ENCODE measurements around the gene PDE8B. TPM values are rescaled to one million over a fixed set of nuclear protein-coding genes. Genes with fewer than 3 reads are reported as not detected.

The PDE8B gene
- total RNA-seq, 1 experiment from 2014 or later: 1.9 TPM

DNA sequence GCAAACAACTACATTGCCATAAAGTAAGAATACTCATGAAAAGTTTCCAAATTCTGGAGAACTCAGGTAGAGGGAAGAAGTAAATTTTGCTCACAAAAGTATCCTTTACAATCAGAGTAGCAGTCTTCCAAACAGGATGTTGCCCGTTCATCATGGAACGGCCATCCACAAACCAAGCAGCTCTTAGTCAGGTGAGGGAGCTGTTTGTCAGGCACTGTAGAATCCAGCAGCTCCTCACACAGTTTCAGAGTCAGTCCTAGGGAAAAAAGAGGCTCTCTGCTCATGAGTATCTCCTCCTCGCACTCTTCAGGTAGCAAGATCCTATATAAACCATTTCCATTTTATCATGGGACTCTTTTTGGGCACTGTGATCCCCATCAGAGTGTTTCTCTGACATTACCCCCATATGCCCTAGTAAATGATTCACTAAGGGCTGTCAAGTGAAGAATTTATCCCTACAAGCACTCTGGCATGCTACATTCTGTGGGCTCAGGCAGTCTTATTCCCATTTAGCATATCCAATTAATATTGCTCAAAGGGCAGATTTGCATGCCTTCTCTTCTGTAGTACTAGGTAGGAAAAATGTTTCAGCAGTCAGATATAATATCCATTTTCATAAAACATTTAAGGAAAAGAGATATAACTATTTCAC is 183.7 kb downstream of the PDE8B start:
- no peak for DNase-seq (ENCODE audit: extremely low read depth, low read depth)

DNA sequence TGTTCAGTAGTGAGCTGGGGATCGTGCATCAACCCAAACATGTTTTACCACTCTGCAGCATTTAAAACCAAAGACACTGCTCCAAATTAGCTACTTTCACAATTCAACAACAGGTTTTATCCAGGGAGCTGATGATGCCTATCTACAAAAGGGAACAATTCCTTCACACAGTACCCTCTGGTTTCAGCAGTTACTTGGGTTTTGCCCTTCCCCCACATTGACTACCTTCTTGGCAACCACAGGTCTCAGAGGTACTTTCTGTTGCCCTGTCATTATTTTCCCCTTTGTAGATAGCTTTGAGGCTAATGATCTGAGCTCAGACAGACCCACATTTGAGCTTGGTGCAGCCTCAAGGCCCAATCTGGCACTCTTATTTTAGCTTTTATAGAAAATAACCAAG is 185.5 kb downstream of the PDE8B start:
- no peak for DNase-seq (ENCODE audit: extremely low read depth, low read depth)

DNA sequence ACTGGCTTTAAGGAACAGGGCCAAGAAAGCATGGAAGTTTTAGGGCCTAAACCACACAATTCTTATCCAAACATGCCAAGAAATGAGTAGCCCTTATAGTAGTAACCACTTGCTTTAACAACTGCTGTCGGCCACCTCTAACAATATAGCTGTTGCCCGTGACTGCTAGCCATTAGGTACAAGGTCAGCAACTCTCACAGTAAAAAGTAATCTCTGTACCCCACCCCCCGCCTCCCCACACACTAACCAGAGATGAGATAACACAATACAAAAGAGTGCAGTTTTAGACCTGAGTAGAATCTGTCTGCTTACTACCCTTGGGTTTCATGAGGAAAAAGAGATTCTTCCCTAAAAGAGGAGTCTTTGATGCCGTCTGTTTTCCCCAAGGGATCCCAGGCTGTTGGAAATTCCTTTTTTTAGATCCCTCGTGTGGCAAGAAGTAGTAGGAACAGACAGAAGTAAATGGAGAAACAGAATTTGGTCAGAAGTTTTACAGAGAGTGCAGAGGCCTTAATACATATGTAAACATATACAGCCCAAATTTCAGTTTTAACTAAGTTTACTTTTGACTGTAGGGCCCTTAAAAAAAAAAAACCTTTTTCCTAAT is 187.3 kb downstream of the PDE8B start:
- DNase-seq (ENCODE audit: extremely low read depth, low read depth): no peak

DNA sequence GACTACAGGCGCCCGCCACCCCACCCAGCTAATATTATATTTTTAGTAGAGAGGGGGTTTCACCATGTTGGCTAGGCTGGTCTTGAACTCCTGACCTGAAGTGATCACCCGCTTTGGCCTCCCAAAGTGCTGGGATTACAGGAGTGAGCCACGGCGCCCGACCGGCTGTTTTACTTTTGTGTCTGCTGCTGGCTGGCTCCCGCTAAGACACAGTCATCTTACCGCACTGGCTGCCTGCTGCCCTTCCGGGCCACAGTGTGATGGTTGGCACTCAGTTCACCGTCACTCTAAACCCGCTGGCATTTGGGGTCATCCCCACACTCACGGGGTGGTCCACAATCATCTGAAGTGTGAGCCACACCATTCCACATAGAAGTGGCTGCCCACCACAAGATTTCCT is 188.0 kb downstream of the PDE8B start:
- DNase-seq (ENCODE audit: extremely low read depth, low read depth): no peak

DNA sequence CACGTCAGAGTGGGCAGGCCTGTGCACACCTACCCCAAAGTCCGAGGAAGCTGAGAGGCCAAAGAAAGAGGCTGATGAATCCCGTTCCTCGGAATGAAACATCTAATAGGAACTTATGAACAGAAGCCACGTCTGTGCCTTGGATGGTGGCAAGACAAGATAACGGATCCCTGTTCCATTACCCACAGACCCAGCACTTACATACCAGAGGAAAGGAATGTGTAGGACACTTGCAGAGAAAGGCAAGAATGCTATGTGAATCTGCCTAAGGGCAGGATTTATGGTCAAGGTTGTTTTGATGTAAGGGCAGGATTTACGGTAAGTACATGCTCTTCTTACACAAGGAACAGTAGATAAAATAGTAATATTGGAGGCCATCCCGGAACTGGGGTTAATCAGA is 188.4 kb downstream of the PDE8B start:
- no peak for DNase-seq (ENCODE audit: extremely low read depth, low read depth)

DNA sequence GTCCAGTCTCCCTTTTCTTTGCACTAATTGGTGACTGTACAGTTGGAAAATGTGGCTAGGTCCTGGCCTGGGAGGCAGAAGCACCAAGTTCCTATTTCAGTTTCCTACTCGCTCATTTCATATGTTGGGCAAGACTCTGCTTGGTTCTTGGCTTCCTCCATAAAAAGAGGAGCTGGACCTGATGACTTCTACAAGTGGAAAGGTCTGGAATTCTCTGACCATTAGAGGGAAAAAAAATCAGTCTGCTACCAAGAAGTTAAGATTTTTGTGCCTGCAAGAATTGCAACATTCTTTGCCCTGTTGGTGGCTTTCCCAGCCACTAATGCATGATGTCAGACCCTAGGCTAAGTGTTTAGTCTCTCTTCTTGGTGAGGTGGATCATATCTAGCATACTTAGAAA is 190.2 kb downstream of the PDE8B start:
- no peak for DNase-seq (ENCODE audit: extremely low read depth, low read depth)

DNA sequence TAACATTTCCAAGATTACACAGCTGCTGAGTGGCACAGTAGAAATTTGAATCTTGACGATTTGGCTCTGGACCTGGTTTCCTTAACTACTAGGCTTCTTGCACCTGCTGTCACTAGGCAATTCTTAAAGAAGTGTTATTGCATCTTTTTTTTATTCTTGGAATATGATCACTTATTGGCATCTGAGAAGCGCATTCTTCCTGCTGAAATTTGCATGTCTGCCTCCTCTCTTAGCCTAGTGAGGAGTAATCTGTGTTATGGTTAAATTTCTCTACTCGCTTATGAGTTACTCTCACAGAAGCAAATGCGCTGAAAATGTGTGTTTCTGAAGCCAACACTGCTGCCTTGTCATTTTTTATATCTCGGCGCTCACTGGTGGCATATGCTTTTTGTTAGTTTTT is 192.3 kb downstream of the PDE8B start:
- DNase-seq (ENCODE audit: extremely low read depth, low read depth): no peak

DNA sequence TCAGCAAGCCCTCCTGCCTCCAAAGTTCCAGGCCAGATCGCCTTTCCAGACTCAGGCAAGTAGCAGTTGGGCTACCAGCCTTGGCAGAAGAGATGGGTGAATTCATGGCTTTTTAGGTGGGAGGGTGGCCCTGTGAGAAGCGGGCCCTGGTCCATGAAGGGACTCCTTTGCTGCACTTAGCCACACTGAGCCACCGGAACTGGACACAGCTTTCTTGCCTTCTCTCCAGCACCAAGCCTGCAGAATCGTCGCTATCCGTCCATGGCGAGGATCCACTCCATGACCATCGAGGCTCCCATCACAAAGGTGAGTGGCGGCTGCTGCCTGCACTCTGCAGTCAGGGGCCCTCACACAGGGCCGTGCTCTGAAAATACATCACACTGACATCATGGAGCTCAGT is 196.7 kb downstream of the PDE8B start:
- DNase-seq (ENCODE audit: extremely low read depth, low read depth): no peak

DNA sequence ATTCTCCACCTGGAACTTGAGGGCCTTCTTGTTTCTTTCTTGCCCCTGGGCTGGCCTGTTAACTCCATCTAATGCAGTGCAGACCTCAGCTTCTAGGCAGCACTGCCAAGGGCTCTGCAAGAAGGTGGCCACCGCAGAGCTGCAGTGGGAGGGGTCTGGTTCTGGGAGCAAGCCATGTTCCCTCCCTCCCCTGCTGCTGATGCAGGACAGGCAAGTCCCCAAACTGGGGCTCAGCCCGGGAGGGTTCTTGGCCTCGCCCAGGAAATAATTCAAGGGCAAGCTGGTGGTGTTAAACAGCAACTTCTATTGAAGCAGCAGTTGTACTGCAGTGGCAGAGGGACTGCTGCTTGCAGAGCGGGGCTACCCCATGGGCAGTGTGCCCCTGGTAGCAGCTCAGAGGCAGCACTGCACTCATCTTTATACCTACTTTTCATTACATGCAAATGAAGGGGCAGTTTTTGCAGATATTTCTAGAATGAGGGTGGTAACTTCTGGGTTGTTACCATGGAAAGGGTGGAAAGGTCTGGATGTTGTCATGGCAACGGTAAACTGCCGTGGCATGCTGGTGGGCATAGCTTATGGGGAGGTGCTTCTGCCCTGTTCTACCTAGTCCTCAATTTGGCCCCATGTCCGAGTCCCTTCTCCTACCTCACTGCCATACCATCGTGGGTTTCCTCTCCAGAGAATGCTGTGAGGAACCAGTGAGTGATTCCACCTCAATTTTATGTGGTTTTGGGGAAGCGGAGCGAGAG is 199.6 kb downstream of the PDE8B start:
- no peak for DNase-seq (ENCODE audit: extremely low read depth, low read depth)

DNA sequence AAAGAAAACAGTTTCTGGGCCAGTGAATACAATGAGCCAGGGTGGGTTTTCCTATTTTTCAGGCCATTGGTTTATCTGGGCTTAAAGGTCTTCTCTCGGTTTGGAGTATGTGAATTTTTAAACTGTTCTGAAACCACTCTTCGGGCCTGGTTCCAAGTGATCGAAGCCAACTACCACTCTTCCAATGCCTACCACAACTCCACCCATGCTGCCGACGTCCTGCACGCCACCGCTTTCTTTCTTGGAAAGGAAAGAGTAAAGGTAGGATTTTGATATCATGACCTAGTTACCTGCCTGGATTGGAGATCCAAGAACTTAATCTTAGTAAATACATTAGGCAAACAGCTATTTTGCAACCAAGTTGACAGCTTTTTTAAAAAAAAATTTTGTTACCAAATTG is 202.6 kb downstream of the PDE8B start:
- DNase-seq (ENCODE audit: extremely low read depth, low read depth): no peak

DNA sequence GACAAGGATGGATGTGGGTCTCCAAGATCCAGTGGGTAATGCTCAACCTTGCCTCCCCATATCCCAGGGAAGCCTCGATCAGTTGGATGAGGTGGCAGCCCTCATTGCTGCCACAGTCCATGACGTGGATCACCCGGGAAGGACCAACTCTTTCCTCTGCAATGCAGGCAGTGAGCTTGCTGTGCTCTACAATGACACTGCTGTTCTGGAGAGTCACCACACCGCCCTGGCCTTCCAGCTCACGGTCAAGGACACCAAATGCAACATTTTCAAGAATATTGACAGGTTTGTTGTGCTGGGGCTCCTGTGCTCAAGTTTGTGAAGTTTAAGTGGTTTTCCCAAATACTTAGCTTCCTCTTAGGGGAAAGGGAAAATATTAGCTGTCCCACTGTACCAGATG is 207.7 kb downstream of the PDE8B start:
- no peak for DNase-seq (ENCODE audit: extremely low read depth, low read depth)

DNA sequence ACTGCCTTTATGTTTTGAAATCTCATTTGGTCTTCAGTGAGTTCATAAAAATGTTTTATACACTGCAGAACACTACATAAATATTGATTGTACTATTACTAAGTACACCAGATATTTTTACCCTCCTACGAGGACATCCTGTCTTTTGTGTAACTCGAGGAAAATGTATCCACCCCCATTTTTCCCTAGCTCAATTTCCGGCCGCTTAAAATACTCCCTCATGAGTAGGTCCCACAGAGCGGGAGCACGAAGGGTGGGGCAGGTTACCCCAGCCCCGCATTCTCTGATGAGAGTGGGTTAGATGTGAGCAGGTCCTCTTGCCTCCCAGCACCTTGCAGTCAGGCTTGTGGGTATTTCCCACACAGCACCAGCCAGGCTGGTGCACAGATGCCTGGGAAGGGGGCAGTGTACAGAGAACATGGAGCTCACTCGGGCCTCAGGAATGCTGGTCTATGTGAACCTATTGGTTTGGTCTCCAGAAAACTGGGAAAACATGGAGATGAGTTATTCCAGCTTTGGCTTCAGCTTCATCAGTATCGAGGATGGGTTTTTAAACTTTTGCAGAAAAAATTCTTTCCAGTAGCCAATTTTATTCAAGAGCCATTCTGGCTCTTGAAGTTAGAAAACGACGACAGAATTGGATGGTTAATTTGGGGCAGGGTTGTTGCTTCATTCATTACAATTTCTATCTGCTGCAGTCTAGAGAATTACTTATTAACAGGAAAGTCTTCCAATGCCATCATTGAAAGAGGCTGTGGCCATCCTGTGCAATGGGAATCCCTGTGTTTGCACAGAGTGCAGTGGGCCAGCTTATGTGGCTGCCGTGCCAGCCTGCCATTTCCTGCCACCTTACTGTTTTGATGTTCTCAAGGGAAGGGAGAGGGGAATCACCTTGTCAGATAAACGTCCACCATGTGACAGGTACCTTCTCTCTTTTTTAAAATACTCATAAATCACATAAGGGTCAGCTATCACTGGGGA is 208.4 kb downstream of the PDE8B start:
- no peak for DNase-seq (ENCODE audit: extremely low read depth, low read depth)

DNA sequence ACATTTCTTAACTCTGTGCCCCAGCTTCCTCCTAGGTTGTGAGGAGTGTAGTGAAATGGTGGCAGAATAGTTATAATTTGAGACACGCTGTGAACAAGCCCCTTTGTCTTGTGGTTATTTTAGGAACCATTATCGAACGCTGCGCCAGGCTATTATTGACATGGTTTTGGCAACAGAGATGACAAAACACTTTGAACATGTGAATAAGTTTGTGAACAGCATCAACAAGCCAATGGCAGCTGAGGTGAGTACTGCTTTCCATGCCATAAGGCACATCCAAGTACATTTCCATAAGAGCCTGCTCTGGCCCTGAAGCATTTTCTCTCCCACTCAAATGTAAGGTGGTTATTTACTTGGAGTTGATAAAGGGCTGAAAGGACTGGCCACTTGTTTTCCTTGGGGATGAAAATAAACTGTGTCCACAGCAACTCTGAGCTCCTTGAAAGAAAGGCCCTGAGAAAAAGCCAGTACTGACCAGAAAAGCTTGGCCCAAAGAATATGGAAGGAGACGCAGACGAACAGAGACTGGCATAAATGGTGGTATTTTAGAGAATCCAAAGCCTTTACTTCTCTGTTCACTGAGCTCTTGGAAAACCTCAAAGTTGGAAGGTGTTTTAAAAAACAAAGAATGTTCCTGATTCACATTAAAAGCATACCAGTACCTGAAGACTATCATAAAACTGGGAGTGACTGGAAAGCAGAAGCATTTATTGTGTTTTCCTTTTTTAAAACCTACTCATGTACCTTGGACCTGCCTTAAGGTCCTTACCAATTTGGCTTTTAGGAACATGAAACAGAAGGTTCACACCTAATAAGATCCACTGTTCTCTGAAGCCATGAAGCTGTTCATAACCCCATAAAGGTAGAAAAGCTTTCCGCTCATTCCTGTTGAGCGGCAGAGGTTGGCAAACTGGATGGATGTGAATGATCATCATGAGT is 209.4 kb downstream of the PDE8B start:
- DNase-seq (ENCODE audit: extremely low read depth, low read depth): no peak

DNA sequence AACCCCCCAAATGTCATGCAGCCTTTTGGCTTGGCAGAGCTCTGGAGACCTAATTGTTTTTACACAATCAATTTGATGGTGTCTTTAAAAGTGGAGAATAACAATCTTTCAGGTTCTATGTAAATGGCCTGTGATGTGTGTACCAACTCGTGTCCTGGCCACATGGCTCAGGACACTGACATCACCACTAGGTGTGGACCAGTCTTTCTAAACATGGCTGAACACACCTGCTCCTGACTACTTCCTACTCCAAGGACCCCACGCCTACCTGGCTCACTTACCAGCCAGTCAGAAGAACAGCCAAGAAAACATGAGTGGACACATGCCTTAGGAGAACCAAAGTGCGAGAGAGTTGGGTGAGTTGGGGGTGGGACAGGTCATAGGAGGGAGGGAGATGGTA is 210.5 kb downstream of the PDE8B start:
- no peak for DNase-seq (ENCODE audit: extremely low read depth, low read depth)

DNA sequence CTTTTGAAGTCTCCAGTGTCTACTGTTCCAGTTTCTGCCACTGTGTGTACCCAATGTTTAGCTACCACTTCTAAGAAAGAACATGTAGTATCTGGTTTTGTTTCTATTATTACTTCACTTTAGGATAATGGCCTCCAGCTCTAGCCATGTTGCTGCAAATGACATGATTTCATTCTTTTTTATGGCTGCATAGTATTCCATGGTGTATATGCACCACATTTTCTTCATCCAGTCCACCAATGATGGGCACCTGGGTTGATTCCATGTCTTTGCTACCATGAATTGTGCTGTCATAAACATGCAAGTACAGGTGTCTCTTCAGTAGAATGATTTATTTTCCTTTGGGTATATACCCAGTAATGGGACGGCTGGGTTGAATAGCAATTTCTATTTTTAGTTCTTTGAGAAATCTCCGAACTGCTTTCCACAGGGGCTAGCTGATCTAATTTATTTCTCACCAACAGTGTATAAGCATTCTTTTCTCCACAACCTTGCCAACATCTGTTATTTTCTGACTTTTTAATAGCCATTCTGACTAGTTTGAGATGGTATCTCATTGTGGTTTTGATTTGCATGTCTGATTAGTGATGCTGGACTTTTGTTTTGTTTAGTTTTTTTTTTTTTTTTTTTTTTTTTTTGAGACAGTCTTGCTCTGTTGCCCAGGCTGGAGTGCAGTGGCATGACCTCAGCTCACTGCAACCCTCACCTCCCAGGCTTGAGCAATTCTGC is 212.7 kb downstream of the PDE8B start:
- DNase-seq (ENCODE audit: extremely low read depth, low read depth): no peak

DNA sequence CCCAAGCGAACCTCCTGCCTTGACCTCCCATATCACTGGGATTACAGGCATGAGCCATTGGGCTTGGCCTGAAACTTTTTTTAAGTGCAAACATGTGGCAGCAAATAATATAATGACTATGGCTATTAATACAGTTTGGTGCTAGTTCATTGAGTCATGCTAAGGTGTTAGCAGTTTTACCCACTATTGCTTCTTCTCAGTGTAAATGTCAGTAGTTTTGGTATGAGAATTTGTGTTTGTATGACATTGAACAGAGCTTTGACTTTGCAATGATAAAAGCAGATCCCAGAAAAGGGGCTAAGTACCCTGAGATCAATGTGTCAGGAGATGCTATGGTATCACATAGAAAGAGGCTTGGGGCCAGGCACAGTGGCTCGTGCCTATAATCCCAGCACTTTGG is 214.4 kb downstream of the PDE8B start:
- DNase-seq (ENCODE audit: extremely low read depth, low read depth): no peak

DNA sequence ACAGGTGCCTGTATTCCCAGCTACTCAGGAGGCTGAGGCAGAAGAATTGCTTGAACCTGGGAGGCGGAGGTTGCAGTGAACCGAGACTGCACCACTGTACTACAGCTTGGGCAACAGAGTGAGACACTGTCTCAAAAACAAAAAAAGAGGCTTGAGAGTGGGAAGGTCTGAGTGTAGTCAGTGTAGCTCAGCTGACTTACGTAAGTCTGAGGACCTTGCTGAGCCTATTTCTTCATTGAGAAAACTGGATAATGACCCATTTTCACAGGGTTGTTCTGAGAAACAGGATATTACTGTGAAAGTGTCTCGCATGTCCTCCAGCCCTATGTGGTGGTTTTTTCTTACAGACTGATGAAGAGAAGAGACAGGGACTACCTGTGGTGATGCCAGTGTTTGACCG is 214.9 kb downstream of the PDE8B start:
- DNase-seq (ENCODE audit: extremely low read depth, low read depth): no peak

DNA sequence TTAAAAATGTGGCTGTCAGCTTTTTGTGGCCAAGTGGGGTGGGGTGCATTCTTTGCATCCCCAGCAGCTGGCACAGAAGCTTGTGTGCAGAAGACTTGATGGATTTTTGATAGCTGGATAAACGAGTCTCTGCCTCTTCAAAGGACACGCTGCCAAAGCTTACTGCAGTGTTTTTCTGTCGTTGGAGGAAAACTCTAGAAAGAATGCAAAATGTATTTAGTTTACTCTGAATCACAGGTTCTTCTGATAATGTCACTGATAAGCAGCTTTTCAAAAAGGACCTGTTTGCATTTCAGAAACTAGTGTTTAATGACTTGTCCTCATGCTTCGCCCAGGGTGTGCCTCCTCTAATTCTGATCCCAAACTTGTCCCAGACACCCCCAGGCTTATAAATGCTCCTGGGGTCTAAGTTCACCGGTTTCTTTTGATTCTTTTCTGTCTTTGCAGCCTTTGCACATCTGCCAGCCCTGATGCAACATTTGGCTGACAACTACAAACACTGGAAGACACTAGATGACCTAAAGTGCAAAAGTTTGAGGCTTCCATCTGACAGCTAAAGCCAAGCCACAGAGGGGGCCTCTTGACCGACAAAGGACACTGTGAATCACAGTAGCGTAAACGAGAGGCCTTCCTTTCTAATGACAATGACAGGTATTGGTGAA is 215.6 kb downstream of the PDE8B start:
- no peak for DNase-seq (ENCODE audit: extremely low read depth, low read depth)

DNA sequence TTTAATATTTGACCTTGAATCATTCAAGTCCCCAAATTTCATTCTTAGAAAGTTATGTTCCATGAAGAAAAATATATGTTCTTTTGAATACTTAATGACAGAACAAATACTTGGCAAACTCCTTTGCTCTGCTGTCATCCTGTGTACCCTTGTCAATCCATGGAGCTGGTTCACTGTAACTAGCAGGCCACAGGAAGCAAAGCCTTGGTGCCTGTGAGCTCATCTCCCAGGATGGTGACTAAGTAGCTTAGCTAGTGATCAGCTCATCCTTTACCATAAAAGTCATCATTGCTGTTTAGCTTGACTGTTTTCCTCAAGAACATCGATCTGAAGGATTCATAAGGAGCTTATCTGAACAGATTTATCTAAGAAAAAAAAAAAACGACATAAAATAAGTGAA is 216.2 kb downstream of the PDE8B start:
- no peak for DNase-seq (ENCODE audit: extremely low read depth, low read depth)

Data from NCI-H460 (cell line).